ENCODE data around the gene SH3PXD2A. TPM values are rescaled to one million over a fixed set of nuclear protein-coding genes. Genes with fewer than 3 reads are reported as not detected.

Gene SH3PXD2A
- total RNA-seq, 1 donor from 2014 or later: 12.4 TPM

- no peaks in the 10 kb centered on the region for H3K27me3 ChIP-seq (ENCODE audit: control insufficient read depth, insufficient read depth, low read length)
- no peak for TF ChIP-seq CTCF (IDR thresholded peaks at IDR 0.05; ENCODE audit: insufficient read depth, low read length, severe bottlenecking)
- H3K4me3 ChIP-seq (ENCODE audit: low read depth, low read length): no peak overlapping the region
- peaks cover 22% of the 10 kb centered on the region for H3K36me3 ChIP-seq (ENCODE audit: control insufficient read depth, insufficient read depth, low read length)
- FAIRE-seq (peak; percentile 97), DNase-seq (ENCODE audit: low read depth) (peak; percentile 90)
Observed at GRCh38 chr10:103800789-103801540, 54.4 kb downstream of the SH3PXD2A start.

- TF ChIP-seq CTCF (IDR thresholded peaks at IDR 0.05; ENCODE audit: insufficient read depth, low read length, severe bottlenecking): no peak
- Histone ChIP-seq H3K4me3 (ENCODE audit: low read depth, low read length) (no peak overlapping the region), H3K27me3 (ENCODE audit: control insufficient read depth, insufficient read depth, low read length) (no peaks in the 10 kb centered on the region), H3K36me3 (ENCODE audit: control insufficient read depth, insufficient read depth, low read length) (peaks cover 22% of the 10 kb centered on the region)
- FAIRE-seq: peak; percentile 23
- DNase-seq (ENCODE audit: low read depth): no peak
Observed at GRCh38 chr10:103800089-103800488, 55.3 kb downstream of the SH3PXD2A start.

- H3K36me3 ChIP-seq (ENCODE audit: control insufficient read depth, insufficient read depth, low read length): peaks cover 22% of the 10 kb centered on the region
- no peak for FAIRE-seq
- no peak overlapping the region for H3K4me3 ChIP-seq (ENCODE audit: low read depth, low read length)
- TF ChIP-seq CTCF (IDR thresholded peaks at IDR 0.05; ENCODE audit: insufficient read depth, low read length, severe bottlenecking): no peak
- no peak for DNase-seq (ENCODE audit: low read depth)
- no peaks in the 10 kb centered on the region for H3K27me3 ChIP-seq (ENCODE audit: control insufficient read depth, insufficient read depth, low read length)
Observed at GRCh38 chr10:103799341-103799740, 56.0 kb downstream of the SH3PXD2A start.

GRCh38 chr10:103798511-103798910, 56.9 kb downstream of the SH3PXD2A start:
- H3K4me3 ChIP-seq (ENCODE audit: low read depth, low read length): no peak overlapping the region
- FAIRE-seq (no peak), DNase-seq (ENCODE audit: low read depth) (no peak)
- no peaks in the 10 kb centered on the region for H3K27me3 ChIP-seq (ENCODE audit: control insufficient read depth, insufficient read depth, low read length)
- peaks cover 23% of the 10 kb centered on the region for H3K36me3 ChIP-seq (ENCODE audit: control insufficient read depth, insufficient read depth, low read length)
- no peak for TF ChIP-seq CTCF (IDR thresholded peaks at IDR 0.05; ENCODE audit: insufficient read depth, low read length, severe bottlenecking)

GRCh38 chr10:103797857-103798256, 57.5 kb downstream of the SH3PXD2A start:
- H3K27me3 ChIP-seq (ENCODE audit: control insufficient read depth, insufficient read depth, low read length): no peaks in the 10 kb centered on the region
- H3K4me3 ChIP-seq (ENCODE audit: low read depth, low read length): no peak overlapping the region
- FAIRE-seq (no peak), DNase-seq (ENCODE audit: low read depth) (no peak)
- TF ChIP-seq CTCF (IDR thresholded peaks at IDR 0.05; ENCODE audit: insufficient read depth, low read length, severe bottlenecking): no peak
- H3K36me3 ChIP-seq (ENCODE audit: control insufficient read depth, insufficient read depth, low read length): peaks cover 23% of the 10 kb centered on the region
